DND-41 (cell line): ENCODE results near the gene NMBR.
"Not testable (repeated sequence)": the region's sequence is repeated elsewhere in the genome, so short reads cannot be mapped to it uniquely, and the experiment has no call there.

Source experiments
- EZH2 ChIP-seq: IDR thresholded peaks from 3 replicates; pipeline ENCODE4 v1.6.1; 2012; ENCODE audit warnings: borderline replicate concordance, low read depth, mild to moderate bottlenecking, moderate library complexity, low read length, inconsistent platforms; ENCODE audit not compliant: severe bottlenecking
- TF ChIP-seq, protein P1 (sequence below): IDR thresholded peaks from 2 replicates; pipeline ENCODE4 v1.5.1; 2012; ENCODE audit warnings: borderline replicate concordance, low read length, moderate library complexity, mild to moderate bottlenecking; ENCODE audit not compliant: poor library complexity, severe bottlenecking; ENCODE audit errors: extremely low read depth

DNA sequence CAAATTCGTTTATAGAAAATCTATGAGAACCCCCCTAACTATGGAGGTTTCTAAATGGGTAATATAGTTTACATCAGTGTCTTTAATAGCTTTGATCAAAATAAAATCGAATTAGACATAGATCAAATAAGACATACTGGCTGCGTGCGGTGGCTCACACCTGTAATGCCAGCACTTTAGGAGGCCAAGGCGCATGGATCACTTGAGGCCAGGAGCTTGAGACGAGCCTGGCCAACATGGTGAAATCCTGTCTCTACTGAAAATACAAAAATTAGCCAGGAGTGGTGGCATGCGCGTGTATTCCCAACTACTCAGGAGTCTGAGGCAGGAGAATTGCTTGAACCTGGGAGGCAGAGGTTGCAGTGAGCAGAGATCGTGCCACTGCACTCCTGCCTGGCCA lies 36.1 kb downstream of the NMBR start:
- TF ChIP-seq EZH2 = not testable (repeated sequence)
- TF ChIP-seq, protein P1, sequence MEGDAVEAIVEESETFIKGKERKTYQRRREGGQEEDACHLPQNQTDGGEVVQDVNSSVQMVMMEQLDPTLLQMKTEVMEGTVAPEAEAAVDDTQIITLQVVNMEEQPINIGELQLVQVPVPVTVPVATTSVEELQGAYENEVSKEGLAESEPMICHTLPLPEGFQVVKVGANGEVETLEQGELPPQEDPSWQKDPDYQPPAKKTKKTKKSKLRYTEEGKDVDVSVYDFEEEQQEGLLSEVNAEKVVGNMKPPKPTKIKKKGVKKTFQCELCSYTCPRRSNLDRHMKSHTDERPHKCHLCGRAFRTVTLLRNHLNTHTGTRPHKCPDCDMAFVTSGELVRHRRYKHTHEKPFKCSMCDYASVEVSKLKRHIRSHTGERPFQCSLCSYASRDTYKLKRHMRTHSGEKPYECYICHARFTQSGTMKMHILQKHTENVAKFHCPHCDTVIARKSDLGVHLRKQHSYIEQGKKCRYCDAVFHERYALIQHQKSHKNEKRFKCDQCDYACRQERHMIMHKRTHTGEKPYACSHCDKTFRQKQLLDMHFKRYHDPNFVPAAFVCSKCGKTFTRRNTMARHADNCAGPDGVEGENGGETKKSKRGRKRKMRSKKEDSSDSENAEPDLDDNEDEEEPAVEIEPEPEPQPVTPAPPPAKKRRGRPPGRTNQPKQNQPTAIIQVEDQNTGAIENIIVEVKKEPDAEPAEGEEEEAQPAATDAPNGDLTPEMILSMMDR = not testable (repeated sequence)
